ENCODE data around the gene RNF44.

- TF ChIP-seq POLR2A (IDR thresholded peaks at IDR 0.05) (no peak), CTCF (IDR thresholded peaks at IDR 0.05) (no peak)
Measured at GRCh38 chr5:176514244-176514950, 22.8 kb downstream of the RNF44 start.
